Muscle layer of colon (tissue), 2 donors: ENCODE measurements around the gene GKAP1.
A peak's percentile ranks its signal among the peaks of the same experiment; 100 is the strongest.
"Not testable (repeated sequence)": the region's sequence is repeated elsewhere in the genome, so short reads cannot be mapped to it uniquely, and the experiment has no call there.

Source experiments
- H3K27ac ChIP-seq: one replicate; pipeline ENCODE4 v1.7.0; 2013; ENCODE audit warnings: low read depth, mild to moderate bottlenecking, low read length, moderate library complexity
- H3K27me3 ChIP-seq, 2 donors: one replicate each; pipeline ENCODE4 v1.7.0; 2013; ENCODE audit warnings: low read length in 2 of 2, mild to moderate bottlenecking in 2 of 2; ENCODE audit not compliant: insufficient read depth in 2 of 2, control insufficient read depth in 1 of 2
- H3K36me3 ChIP-seq: one replicate; pipeline ENCODE4 v1.7.0; 2013; ENCODE audit warnings: mild to moderate bottlenecking, low read length; ENCODE audit not compliant: insufficient read depth
- H3K4me1 ChIP-seq: one replicate; pipeline ENCODE4 v1.7.0; 2013; ENCODE audit warnings: mild to moderate bottlenecking, low read length; ENCODE audit not compliant: insufficient read depth
- H3K4me3 ChIP-seq, 2 donors: one replicate each; pipeline ENCODE4 v1.7.0; 2013; ENCODE audit warnings: low read length in 2 of 2, low read depth in 1 of 2, mild to moderate bottlenecking in 1 of 2, moderate library complexity in 1 of 2
- H3K9ac ChIP-seq: one replicate; pipeline ENCODE4 v1.7.0; 2013; ENCODE audit warnings: low read length
- H3K9me3 ChIP-seq: one replicate; pipeline ENCODE4 v1.7.0; 2013; ENCODE audit warnings: mild to moderate bottlenecking, low read length
- donor health status: abdominal sarcoma.
- donor health status: Adenocarcinoma of cecum.

GKAP1 gene

DNA sequence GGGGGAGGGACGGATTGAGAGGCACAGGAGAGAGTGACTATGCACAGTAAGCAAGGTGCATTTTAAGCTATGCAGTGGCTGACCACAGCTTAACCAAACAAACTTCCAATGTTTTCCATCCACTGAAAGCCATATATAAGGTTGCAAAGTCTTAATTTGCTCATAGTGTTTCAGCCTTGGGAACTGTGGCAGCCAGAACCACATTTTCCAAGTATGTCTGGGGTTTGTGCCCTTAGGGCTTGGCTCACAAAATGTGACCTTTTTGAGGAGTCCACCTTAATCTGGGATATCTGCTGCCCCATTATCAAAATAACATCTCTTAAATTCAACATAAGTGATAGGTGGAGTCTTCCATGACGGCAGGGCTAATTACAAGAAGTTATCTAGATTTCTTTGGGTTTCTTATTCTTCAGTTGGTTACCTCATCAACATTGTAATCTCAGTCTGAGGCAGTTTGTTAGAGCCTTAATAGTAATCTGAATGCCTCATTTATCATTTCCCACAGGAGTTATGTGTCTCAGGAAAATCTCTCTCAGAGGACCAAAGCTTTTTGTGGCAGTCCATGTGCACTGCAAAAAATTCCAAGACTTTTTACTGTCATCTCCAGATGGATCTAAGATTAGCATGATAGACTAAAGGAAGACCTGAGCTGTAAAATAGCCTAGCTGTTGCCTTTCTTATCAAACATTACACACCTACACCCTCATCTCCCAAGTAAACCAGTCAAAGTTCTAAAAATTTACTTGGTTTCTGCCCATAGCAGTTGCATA, 94.7 kb downstream of the GKAP1 start:
- no peak overlapping the region for H3K4me3 ChIP-seq
- no peaks in the 10 kb centered on the region for H3K36me3 ChIP-seq
- H3K9ac ChIP-seq = no peak overlapping the region
- H3K4me1 ChIP-seq = no peaks in the 10 kb centered on the region
- H3K9me3 ChIP-seq = no peaks in the 10 kb centered on the region
- H3K27me3 ChIP-seq = no peaks in the 10 kb centered on the region
- H3K27ac ChIP-seq = no peak overlapping the region

DNA sequence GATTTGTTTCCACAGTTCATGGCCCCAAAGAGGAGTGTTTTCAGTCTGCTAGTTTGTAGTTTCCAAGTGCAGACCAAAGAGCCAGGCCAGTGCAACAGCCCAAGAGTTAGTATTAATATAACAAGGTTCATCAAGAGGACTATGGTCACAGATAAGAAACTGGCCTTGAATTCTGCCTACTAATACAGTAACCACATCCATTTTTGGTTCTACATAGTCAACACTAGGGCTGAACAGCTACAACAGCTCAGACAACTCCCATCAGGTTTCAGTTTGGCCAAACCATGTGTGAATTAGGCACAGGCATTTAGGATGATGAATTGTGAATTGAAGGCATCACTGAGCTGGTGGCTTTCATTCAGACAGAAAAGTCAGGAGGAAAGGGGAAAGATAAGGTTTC, 96.1 kb downstream of the GKAP1 start:
- Histone ChIP-seq H3K9me3 (no peaks in the 10 kb centered on the region), H3K36me3 (no peaks in the 10 kb centered on the region), H3K27ac (no peak overlapping the region), H3K9ac (no peak overlapping the region), H3K27me3 (no peaks in the 10 kb centered on the region), H3K4me3 (no peak overlapping the region), H3K4me1 (no peaks in the 10 kb centered on the region)

GRCh38 chr9:83715794-83716193, 101.8 kb downstream of the GKAP1 start:
- no peak overlapping the region for H3K27ac ChIP-seq

GRCh38 chr9:83715221-83715620, 102.3 kb downstream of the GKAP1 start:
- H3K9ac ChIP-seq = no peak overlapping the region
- H3K9me3 ChIP-seq = no peaks in the 10 kb centered on the region
- no peak overlapping the region for H3K4me3 ChIP-seq

More at GRCh38 chr9:83715794-83716193, 101.8 kb downstream of the GKAP1 start:
- Histone ChIP-seq H3K27me3 (no peaks in the 10 kb centered on the region), H3K36me3 (no peaks in the 10 kb centered on the region), H3K4me3 (no peak overlapping the region), H3K9ac (no peak overlapping the region), H3K9me3 (no peaks in the 10 kb centered on the region), H3K4me1 (no peaks in the 10 kb centered on the region)

DNA sequence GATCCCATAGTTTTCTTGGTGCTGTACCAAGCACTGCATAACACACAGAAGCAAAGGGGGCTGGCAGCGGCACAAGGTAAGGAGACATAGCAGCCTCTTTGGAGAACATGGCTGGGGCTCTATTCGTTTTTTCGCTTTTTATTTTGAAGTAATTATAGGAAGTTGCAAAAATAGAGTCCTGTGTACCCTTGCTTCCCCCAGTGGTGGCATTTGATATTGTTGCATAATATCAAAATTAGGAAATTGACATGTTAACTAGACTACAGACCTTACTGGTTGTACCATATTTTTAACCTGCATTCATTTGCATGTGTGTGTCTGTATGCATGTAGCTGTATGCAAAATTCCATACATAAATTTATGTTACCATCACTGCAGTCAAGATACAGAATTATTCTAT, 103.2 kb downstream of the GKAP1 start:
- no peaks in the 10 kb centered on the region for H3K27me3 ChIP-seq
- no peak overlapping the region for H3K4me3 ChIP-seq
- H3K9ac ChIP-seq = no peak overlapping the region
- no peaks in the 10 kb centered on the region for H3K36me3 ChIP-seq
- no peaks in the 10 kb centered on the region for H3K9me3 ChIP-seq
- no peaks in the 10 kb centered on the region for H3K4me1 ChIP-seq
- H3K27ac ChIP-seq = no peak overlapping the region

More at GRCh38 chr9:83715221-83715620, 102.3 kb downstream of the GKAP1 start:
- no peaks in the 10 kb centered on the region for H3K36me3 ChIP-seq
- H3K27me3 ChIP-seq = no peaks in the 10 kb centered on the region
- no peak overlapping the region for H3K27ac ChIP-seq
- no peaks in the 10 kb centered on the region for H3K4me1 ChIP-seq

DNA sequence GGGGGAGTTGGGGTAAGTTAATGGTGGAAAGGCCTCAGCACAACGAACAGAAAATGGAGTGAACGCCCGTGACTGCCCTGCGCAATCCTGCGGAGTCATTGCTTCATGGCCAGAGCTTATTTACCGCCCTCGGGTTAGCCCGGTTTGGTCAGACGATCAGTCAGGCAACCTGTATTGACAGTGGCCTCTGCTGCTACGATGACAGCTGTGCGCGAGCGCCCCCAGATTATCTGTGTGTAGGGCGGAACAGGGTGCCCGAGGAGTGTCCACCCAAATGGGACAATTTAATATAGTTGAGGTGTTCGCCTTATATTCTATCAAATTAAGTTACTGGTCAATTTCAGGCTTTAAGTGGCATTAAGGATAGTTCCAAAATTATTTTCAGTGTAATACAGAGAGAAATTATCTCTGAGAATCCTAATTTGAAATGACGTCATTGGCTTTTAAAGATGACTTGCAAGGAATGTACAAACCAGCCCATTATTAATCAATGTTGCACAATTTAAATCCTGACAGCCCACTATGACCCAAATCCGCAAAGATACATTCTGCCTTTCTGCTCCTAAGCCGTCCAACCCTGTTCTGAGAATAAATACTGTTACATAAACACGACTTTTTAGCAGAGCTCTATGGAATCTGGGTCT, 108.9 kb downstream of the GKAP1 start:
- Histone ChIP-seq H3K4me1 (peaks cover 21% of the 10 kb centered on the region), H3K4me3 (peak overlapping the region; percentile 85 to 94)

GRCh38 chr9:83707768-83708514, 109.6 kb downstream of the GKAP1 start, which contains the start of gene UBQLN1:
TSS of gene UBQLN1 (minus strand) at chr9:83707958. CDS start at chr9:83707679, 279 bp downstream.
- Histone ChIP-seq H3K27ac (peak within 1 kb of the TSS; percentile 94), H3K9me3 (no peaks in the 10 kb centered on the region), H3K9ac (peak within 1 kb of the TSS; percentile 79), H3K4me3 (peak within 1 kb of the TSS; percentile 85 to 94), H3K36me3 (no peaks in the 10 kb centered on the region), H3K4me1 (peaks cover 21% of the 10 kb centered on the region), H3K27me3 (no peaks in the 10 kb centered on the region)

More for the DNA sequence above, 108.9 kb downstream of the GKAP1 start:
- H3K36me3 ChIP-seq = no peaks in the 10 kb centered on the region
- H3K9ac ChIP-seq = peak overlapping the region; percentile 79
- H3K27ac ChIP-seq = peak overlapping the region; percentile 94
- no peaks in the 10 kb centered on the region for H3K9me3 ChIP-seq
- no peaks in the 10 kb centered on the region for H3K27me3 ChIP-seq

- Histone ChIP-seq H3K9ac (peak overlapping the region; percentile 79), H3K4me3 (peak overlapping the region; percentile 85 to 94), H3K36me3 (no peaks in the 10 kb centered on the region), H3K27me3 (no peaks in the 10 kb centered on the region), H3K9me3 (no peaks in the 10 kb centered on the region), H3K27ac (peak overlapping the region; percentile 94), H3K4me1 (peaks cover 21% of the 10 kb centered on the region)
These were observed 110.1 kb downstream of the GKAP1 start for GRCh38 chr9:83707518-83707767.

DNA sequence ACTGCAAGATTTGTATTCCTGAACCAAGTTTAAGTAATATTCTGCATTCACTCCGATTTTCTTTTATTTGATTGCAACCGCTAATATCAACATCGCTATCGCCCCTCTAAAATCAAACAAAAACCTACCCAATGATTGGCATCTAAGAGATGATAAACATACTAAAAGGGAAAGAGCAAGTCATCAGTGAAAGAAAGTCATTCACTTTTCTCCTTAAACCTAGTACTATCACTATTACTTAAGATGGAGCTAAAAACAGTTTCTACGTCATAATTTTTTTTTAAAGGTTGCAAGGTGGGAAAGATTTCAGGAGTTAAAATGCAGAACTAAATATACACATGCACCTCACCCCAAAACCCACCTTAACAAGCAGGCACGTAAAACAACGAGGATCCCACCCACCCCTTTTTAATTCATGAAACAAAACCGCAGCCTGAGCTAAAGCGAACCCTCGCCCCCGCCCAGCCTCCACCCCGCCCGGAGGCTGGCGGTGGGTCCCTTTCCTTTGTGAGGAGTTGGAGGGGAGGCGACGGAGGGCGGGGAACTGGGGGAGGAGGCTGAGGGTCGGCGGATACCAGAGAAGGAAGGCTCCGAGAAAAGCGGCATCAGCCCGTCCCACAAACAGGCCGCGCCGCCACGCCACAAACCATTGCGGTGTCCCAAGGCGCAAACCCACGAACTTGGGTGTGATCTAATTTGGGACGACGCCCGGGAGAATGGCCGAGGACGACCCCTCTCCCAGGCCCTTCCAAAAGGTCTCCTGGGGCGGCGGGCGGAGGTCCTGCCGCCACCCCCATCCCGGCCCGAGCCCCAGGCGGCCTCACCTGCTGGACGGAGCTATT, 110.7 kb downstream of the GKAP1 start:
- peak overlapping the region; percentile 79 for H3K9ac ChIP-seq
- H3K4me3 ChIP-seq = peak overlapping the region; percentile 85 to 94
- H3K9me3 ChIP-seq = no peaks in the 10 kb centered on the region
- H3K4me1 ChIP-seq = peaks cover 24% of the 10 kb centered on the region
- H3K36me3 ChIP-seq = no peaks in the 10 kb centered on the region
- no peaks in the 10 kb centered on the region for H3K27me3 ChIP-seq
- H3K27ac ChIP-seq = peak overlapping the region; percentile 94

- peaks cover 33% of the 10 kb centered on the region for H3K4me1 ChIP-seq
- not testable (repeated sequence) for H3K9me3 ChIP-seq, H3K36me3 ChIP-seq, H3K27me3 ChIP-seq, H3K27ac ChIP-seq, H3K4me3 ChIP-seq, H3K9ac ChIP-seq
These were observed 112.3 kb downstream of the GKAP1 start for GRCh38 chr9:83705219-83705651.

GRCh38 chr9:83701769-83702168, 115.8 kb downstream of the GKAP1 start:
- no peak overlapping the region for H3K9ac ChIP-seq
- no peak overlapping the region for H3K27ac ChIP-seq
- peak overlapping the region in 1 of 2 donors; percentile 36 for H3K4me3 ChIP-seq
- H3K36me3 ChIP-seq = no peaks in the 10 kb centered on the region
- no peaks in the 10 kb centered on the region for H3K9me3 ChIP-seq
- H3K27me3 ChIP-seq = no peaks in the 10 kb centered on the region
- peaks cover 38% of the 10 kb centered on the region for H3K4me1 ChIP-seq
